Endodermal cell (in vitro differentiated cells): ENCODE results near the gene TRAF3IP1. TPM values are rescaled to one million over a fixed set of nuclear protein-coding genes. Genes with fewer than 3 reads are reported as not detected.
"Not testable (repeated sequence)": the region's sequence is repeated elsewhere in the genome, so short reads cannot be mapped to it uniquely, and the experiment has no call there.

Experiments
- DNase-seq: peaks from one replicate; pipeline ENCODE4 v3.0.0-alpha.2; 2017
- H3K27ac ChIP-seq: 2 replicates; pipeline ENCODE4 v1.5.1; 2013; ENCODE audit warnings: mild to moderate bottlenecking, low read depth, low read length, moderate library complexity
- H3K27me3 ChIP-seq: 2 replicates; pipeline ENCODE4 v1.6.1; 2013; ENCODE audit warnings: mild to moderate bottlenecking, low read length, moderate library complexity; ENCODE audit not compliant: insufficient read depth, control insufficient read depth, poor library complexity, severe bottlenecking
- H3K36me3 ChIP-seq: 2 replicates; pipeline ENCODE4 v1.7.0; 2013; ENCODE audit warnings: mild to moderate bottlenecking, low read length, moderate library complexity; ENCODE audit not compliant: control insufficient read depth, insufficient read depth
- H3K4me1 ChIP-seq: one replicate; pipeline ENCODE4 v1.7.0; 2013; ENCODE audit warnings: low read length; ENCODE audit not compliant: control insufficient read depth, insufficient read depth
- H3K4me3 ChIP-seq: 2 replicates; pipeline ENCODE4 v1.5.1; 2013; ENCODE audit warnings: mild to moderate bottlenecking, low read length, moderate library complexity
- H3K9ac ChIP-seq: 2 replicates; pipeline ENCODE4 v1.6.1; 2013; ENCODE audit warnings: mild to moderate bottlenecking, low read length, moderate library complexity; ENCODE audit not compliant: poor library complexity, severe bottlenecking; ENCODE audit errors: extremely low read depth
- H3K9me3 ChIP-seq: 2 replicates; pipeline ENCODE4 v1.6.1; 2013; ENCODE audit warnings: mild to moderate bottlenecking, low read length, moderate library complexity; ENCODE audit not compliant: control insufficient read depth
- H3K27ac Mint-ChIP-seq: 2 replicates; pipeline ENCODE4 v1.8.0; 2020; ENCODE audit warnings: mixed read lengths
- H3K27me3 Mint-ChIP-seq: 2 replicates; pipeline ENCODE4 v1.8.0; 2021; ENCODE audit warnings: mild to moderate bottlenecking, mixed read lengths; ENCODE audit not compliant: insufficient read depth
- H3K36me3 Mint-ChIP-seq: 2 replicates; pipeline ENCODE4 v1.8.0; 2020; ENCODE audit warnings: low read depth, mixed read lengths
- H3K4me1 Mint-ChIP-seq: 2 replicates; pipeline ENCODE4 v1.8.0; 2020; ENCODE audit warnings: mixed read lengths
- H3K4me3 Mint-ChIP-seq: 2 replicates; pipeline ENCODE4 v1.8.0; 2020; ENCODE audit warnings: mild to moderate bottlenecking, moderate library complexity, mixed read lengths
- H3K9me3 Mint-ChIP-seq: 2 replicates; pipeline ENCODE4 v1.8.0; 2020; ENCODE audit warnings: mild to moderate bottlenecking, mixed read lengths
- CTCF ChIP-seq: fragments of 200-600 bp; sonication (generic); conservative IDR thresholded peaks from 2 replicates; pipeline ENCODE4 v1.5.0; 2021; ENCODE audit warnings: antibody characterized with exemption, mild to moderate bottlenecking
- WGBS, 2 experiments: methylation state at CpG; one replicate each; pipeline versions ENCODE4 v1.1.5 to v1.1.7; 2013; ENCODE audit warnings: missing lambda C conversion rate in 2 of 2, mixed read lengths in 1 of 2; ENCODE audit not compliant: insufficient coverage in 1 of 2, insufficient read length in 1 of 2; 5-methylcytosine and 5-hydroxymethylcytosine counted together
- total RNA-seq, 2 donors: library from RNA; stranded (reverse); fragmentation: NEBNext Ultra II Directional in 1 of 2; extraction: Animal tissue kit (Norgen Biotek cat#: 25700) in 1 of 2; gene quantifications; 2 replicates in 1 of 2; 3 replicates in 1 of 2; pipeline ENCODE4 v1.2.1, GENCODE V29; 2021

TRAF3IP1 gene
- total RNA-seq, 2 donors from 2014 or later: 21.9 to 28.3 TPM

- no peak overlapping the region for H3K27ac ChIP-seq
- Mint-ChIP-seq H3K4me1 (peaks cover 11% of the 10 kb centered on the region), H3K27me3 (no peaks in the 10 kb centered on the region), H3K27ac (no peak overlapping the region), H3K9me3 (no peaks in the 10 kb centered on the region), H3K4me3 (no peak overlapping the region), H3K36me3 (peaks cover 35% of the 10 kb centered on the region)
- TF ChIP-seq CTCF: no peak
- no peak for DNase-seq
- H3K4me1 ChIP-seq: no peaks in the 10 kb centered on the region
- H3K9me3 ChIP-seq: no peaks in the 10 kb centered on the region
- 93 to 94% methylated on average over 18 to 21 of the region's 21 CpGs for whole genome bisulfite sequencing, 2 experiments
- H3K4me3 ChIP-seq: no peak overlapping the region
- peaks cover 17% of the 10 kb centered on the region for H3K36me3 ChIP-seq
- H3K27me3 ChIP-seq: no peaks in the 10 kb centered on the region
- no peak overlapping the region for H3K9ac ChIP-seq
Measured at GRCh38 chr2:238403632-238404405, 83.5 kb downstream of the TRAF3IP1 start.

GRCh38 chr2:238404406-238405216 is 84.3 kb downstream of the TRAF3IP1 start:
- no peak overlapping the region for H3K4me3 ChIP-seq
- no peak for TF ChIP-seq CTCF
- no peak overlapping the region for H3K4me3 Mint-ChIP-seq
- 91 to 93% methylated on average over 17 to 19 of the region's 19 CpGs for WGBS, 2 experiments
- peaks cover 9% of the 10 kb centered on the region for H3K36me3 ChIP-seq
- no peaks in the 10 kb centered on the region for H3K4me1 ChIP-seq
- H3K4me1 Mint-ChIP-seq: peaks cover 11% of the 10 kb centered on the region
- no peaks in the 10 kb centered on the region for H3K27me3 ChIP-seq
- DNase-seq: no peak
- H3K27ac ChIP-seq: no peak overlapping the region
- H3K9me3 Mint-ChIP-seq: no peaks in the 10 kb centered on the region
- H3K27me3 Mint-ChIP-seq: no peaks in the 10 kb centered on the region
- H3K9ac ChIP-seq: no peak overlapping the region
- peaks cover 31% of the 10 kb centered on the region for H3K36me3 Mint-ChIP-seq
- H3K9me3 ChIP-seq: no peaks in the 10 kb centered on the region
- peak overlapping the region; percentile 31 for H3K27ac Mint-ChIP-seq

GRCh38 chr2:238405217-238405555 is 84.9 kb downstream of the TRAF3IP1 start:
- WGBS, 2 experiments: 89 to 94% methylated on average over 3 to 4 of the region's 4 CpGs
- H3K27ac Mint-ChIP-seq: not testable (repeated sequence)
- peaks cover 11% of the 10 kb centered on the region for H3K4me1 Mint-ChIP-seq

More at GRCh38 chr2:238405217-238405555, 84.9 kb downstream of the TRAF3IP1 start:
- not testable (repeated sequence) for H3K27ac ChIP-seq, H3K4me1 ChIP-seq, H3K36me3 ChIP-seq, H3K9me3 Mint-ChIP-seq, H3K9ac ChIP-seq, H3K27me3 Mint-ChIP-seq, H3K4me3 Mint-ChIP-seq, H3K27me3 ChIP-seq, DNase-seq, H3K9me3 ChIP-seq, H3K4me3 ChIP-seq
- H3K36me3 Mint-ChIP-seq: peaks cover 30% of the 10 kb centered on the region
